Ectodermal cell (in vitro differentiated cells): ENCODE data around the gene GLT8D2.
"Not testable (repeated sequence)": the region's sequence is repeated elsewhere in the genome, so short reads cannot be mapped to it uniquely, and the experiment has no call there.

Experiments
- H3K27ac ChIP-seq: 2 replicates; pipeline ENCODE4 v1.7.0; 2013; ENCODE audit warnings: mild to moderate bottlenecking, low read depth, low read length; ENCODE audit not compliant: insufficient read depth, poor library complexity, severe bottlenecking
- H3K27me3 ChIP-seq: 2 replicates; pipeline ENCODE4 v1.7.0; 2013; ENCODE audit warnings: mild to moderate bottlenecking, low read length; ENCODE audit not compliant: insufficient read depth, control insufficient read depth, poor library complexity, severe bottlenecking
- H3K36me3 ChIP-seq: one replicate; pipeline ENCODE4 v1.7.0; 2013; ENCODE audit warnings: low read length; ENCODE audit not compliant: control insufficient read depth, insufficient read depth
- H3K4me1 ChIP-seq: one replicate; pipeline ENCODE4 v1.7.0; 2013; ENCODE audit warnings: low read length; ENCODE audit not compliant: control insufficient read depth, insufficient read depth
- H3K4me3 ChIP-seq: 2 replicates; pipeline ENCODE4 v1.7.0; 2013; ENCODE audit warnings: low read depth, low read length, control low read depth; ENCODE audit not compliant: insufficient read depth
- H3K9me3 ChIP-seq: 2 replicates; pipeline ENCODE4 v1.7.0; 2013; ENCODE audit warnings: mild to moderate bottlenecking, low read length, moderate library complexity; ENCODE audit not compliant: control insufficient read depth
- WGBS, 2 experiments: methylation state at CpG; one replicate each; pipeline ENCODE4 v1.1.7; 2013; ENCODE audit warnings: missing lambda C conversion rate in 2 of 2; 5-methylcytosine and 5-hydroxymethylcytosine counted together

GLT8D2 gene

DNA sequence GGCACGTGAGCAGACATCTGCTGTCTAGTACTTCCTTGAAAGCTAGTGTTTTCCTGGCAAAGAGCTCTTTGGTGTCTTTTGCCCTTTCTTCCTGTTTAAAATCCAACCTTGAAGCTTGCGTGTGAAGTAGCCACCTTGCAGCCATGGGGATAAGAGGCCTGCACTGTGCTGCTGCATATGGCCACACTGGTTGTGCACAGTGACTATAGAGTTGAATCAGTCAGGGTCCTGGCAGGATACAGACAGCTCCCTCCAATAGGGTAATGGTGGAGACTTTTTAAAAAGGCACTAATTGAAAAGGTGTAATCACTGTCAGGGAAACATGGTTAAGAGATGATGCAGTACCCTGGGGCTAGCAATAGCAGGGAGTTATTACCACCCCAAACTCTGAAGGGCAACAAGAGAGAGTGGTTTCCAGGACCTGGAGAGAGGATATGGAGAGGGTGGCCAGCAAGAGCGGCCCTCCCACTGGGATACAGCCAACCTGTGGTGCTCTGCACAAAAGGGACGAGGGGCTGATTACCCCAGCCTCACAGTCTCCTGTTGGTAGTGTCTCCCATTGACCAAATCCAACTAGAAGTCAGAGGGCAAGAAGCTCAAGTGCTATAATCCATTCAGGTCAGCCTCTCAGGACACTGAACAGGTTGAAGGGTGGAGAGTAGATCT is 4.8 kb upstream of the GLT8D2 start:
- H3K36me3 ChIP-seq: no peaks in the 10 kb centered on the region
- H3K27me3 ChIP-seq: peaks cover 12% of the 10 kb centered on the region
- no peaks in the 10 kb centered on the region for H3K9me3 ChIP-seq
- no peak overlapping the region for H3K27ac ChIP-seq
- H3K4me1 ChIP-seq: no peaks in the 10 kb centered on the region
- 47 to 48% methylated on average over 4 of the region's 4 CpGs for WGBS, 2 experiments
- no peak overlapping the region for H3K4me3 ChIP-seq

DNA sequence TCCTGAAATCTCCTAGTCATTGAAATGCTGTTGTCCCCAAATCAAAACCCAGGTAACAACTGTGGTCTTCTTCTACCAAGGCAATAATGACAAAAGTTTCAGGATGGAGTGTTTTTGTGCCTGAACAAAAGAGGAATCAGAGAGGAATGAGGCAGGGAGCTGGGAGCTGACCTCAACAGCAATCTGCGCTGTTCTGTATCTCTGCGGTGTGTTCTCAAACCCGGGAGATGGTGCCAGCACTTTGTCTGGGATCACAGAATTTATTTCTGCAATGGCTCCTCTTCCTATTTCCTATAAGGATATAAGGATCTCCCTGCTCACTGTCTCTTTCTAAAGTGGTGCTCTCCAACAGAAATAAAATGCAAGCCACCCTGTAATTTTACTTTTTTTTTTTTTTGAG is 449 bp upstream of the GLT8D2 start:
- Histone ChIP-seq H3K4me1 (peaks cover 6% of the 10 kb centered on the region), H3K36me3 (no peaks in the 10 kb centered on the region), H3K27ac (no peak overlapping the region), H3K9me3 (no peaks in the 10 kb centered on the region), H3K4me3 (no peak overlapping the region), H3K27me3 (peaks cover 28% of the 10 kb centered on the region)
- 70 to 72% methylated on average over 3 of the region's 3 CpGs for WGBS, 2 experiments

DNA sequence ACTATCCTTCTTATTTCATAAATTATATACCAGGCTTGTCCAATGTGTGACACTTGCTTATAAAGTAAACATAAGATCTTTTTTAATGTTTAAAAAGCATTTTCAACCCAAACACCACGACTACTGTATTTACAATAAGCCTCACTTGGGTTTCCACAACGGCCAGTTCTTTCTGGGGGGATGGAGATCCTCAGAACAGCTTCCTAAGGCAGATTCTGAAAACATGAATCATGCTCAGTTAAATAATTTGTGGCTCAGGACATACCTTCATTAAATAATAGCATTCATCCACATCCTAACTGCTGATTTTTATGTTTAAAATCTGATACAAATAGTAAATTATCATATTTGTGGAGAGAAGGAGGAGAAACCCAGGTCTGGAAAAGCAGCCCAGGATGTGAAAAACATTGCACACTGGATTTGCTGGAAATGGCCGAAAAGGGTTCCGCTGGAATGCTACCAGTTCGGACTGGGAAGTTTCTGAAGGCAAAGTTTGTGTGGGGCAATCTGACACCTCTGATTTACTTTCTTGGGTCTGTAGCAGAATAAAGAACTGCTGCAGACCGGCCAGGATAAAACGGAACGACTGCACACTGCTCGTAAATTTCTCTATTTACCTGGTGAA is 597 bp downstream of the GLT8D2 start:
- Histone ChIP-seq H3K27me3 (peaks cover 28% of the 10 kb centered on the region), H3K27ac (no peak overlapping the region), H3K4me3 (peak overlapping the region; percentile 36), H3K4me1 (peaks cover 6% of the 10 kb centered on the region), H3K9me3 (no peaks in the 10 kb centered on the region), H3K36me3 (no peaks in the 10 kb centered on the region)
- WGBS, 2 experiments: 31 to 32% methylated on average over 9 of the region's 9 CpGs

DNA sequence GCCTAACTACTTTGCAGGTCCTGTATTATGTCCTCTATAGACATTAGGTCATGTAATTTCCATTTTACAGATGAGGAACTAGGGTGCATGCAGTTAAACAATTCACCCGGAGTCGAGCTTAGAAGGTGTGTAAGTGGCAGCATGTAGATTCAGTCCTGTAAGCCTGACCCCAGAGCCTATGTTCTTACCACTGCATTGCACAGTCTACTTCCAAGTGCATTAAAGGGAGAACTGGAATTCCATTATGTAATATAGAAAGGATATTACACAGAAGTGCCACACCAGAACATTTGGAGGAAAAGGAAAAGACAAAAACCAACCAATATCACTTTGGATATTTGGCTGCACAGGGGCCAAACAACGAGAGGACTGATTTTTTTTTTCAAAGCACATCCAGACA is 1.2 kb downstream of the GLT8D2 start:
- Histone ChIP-seq H3K4me3 (no peak overlapping the region), H3K27ac (no peak overlapping the region)

DNA sequence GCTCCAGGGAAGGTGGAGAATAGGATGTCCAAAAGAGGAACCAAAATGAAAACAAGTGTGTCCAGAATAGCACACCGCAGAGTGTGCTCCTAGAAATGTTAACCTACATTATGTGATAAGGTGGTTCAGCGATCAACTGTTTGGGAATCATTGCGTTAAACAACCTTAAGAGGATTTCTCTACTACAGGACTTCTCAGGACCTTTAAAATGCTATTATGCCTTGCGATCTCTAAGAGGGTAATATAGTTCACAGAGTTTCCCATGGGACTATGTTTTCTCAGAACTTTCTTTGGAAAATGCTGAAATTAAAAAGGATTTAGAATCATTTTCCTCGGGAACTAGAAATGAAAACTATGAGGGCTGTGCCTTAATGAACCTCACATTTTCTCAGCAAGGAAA is 1.8 kb downstream of the GLT8D2 start:
- no peaks in the 10 kb centered on the region for H3K9me3 ChIP-seq
- peaks cover 6% of the 10 kb centered on the region for H3K4me1 ChIP-seq
- no peak overlapping the region for H3K4me3 ChIP-seq
- no peak overlapping the region for H3K27ac ChIP-seq
- WGBS, 2 experiments: 94 to 97% methylated on average over 5 of the region's 5 CpGs
- H3K27me3 ChIP-seq: peaks cover 28% of the 10 kb centered on the region
- H3K36me3 ChIP-seq: no peaks in the 10 kb centered on the region

More for the DNA sequence above, 1.2 kb downstream of the GLT8D2 start:
- Histone ChIP-seq H3K9me3 (no peaks in the 10 kb centered on the region), H3K36me3 (no peaks in the 10 kb centered on the region), H3K4me1 (peaks cover 6% of the 10 kb centered on the region), H3K27me3 (peaks cover 28% of the 10 kb centered on the region)
- WGBS, 2 experiments: 90 to 98% methylated on average over 3 of the region's 3 CpGs

DNA sequence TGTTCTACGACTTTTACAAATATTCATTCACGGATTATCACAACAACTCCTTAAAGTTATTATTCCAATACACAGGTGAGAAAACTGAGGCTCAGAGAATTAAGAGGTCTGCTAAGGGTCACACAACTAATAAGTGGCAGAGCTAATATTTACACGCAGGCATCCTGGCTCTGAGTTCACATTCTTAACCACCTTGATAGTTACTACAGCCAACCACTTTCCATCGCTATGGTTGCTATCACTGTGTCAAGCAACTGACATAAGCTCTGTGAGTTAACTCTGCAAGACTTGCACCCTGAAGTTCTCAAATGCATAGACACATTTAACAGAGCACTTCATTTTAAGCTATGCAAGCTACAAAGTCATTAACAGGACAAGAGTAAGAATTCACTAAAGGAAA is 3.7 kb downstream of the GLT8D2 start:
- no peaks in the 10 kb centered on the region for H3K9me3 ChIP-seq
- 92 to 95% methylated on average over 4 of the region's 4 CpGs for whole genome bisulfite sequencing, 2 experiments
- H3K36me3 ChIP-seq: no peaks in the 10 kb centered on the region
- no peak overlapping the region for H3K4me3 ChIP-seq
- no peak overlapping the region for H3K27ac ChIP-seq
- H3K4me1 ChIP-seq: peaks cover 6% of the 10 kb centered on the region
- H3K27me3 ChIP-seq: peaks cover 28% of the 10 kb centered on the region

DNA sequence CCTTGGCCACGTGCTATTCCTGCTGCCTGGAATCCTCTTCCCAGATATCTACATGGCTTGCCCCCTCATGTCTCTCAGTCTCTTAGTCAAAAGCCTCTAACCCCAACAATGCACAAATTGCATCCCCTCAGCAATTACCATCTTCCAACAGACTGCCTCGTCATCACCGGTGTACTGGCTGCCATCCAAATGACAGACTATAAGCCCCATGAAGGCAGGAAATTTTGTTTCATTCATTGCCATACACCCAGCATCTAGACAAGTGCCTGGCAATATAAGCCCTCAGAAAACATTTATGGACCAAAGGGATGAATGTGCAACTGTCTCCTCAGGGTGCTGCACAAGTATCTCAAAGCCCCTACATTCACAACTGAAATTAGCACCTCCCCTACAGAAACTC is 5.8 kb downstream of the GLT8D2 start:
- Histone ChIP-seq H3K4me1 (peaks cover 6% of the 10 kb centered on the region), H3K36me3 (no peaks in the 10 kb centered on the region), H3K4me3 (no peak overlapping the region), H3K9me3 (no peaks in the 10 kb centered on the region), H3K27ac (no peak overlapping the region), H3K27me3 (peaks cover 10% of the 10 kb centered on the region)
- WGBS, 2 experiments: 91 to 96% methylated on average over 3 of the region's 3 CpGs

DNA sequence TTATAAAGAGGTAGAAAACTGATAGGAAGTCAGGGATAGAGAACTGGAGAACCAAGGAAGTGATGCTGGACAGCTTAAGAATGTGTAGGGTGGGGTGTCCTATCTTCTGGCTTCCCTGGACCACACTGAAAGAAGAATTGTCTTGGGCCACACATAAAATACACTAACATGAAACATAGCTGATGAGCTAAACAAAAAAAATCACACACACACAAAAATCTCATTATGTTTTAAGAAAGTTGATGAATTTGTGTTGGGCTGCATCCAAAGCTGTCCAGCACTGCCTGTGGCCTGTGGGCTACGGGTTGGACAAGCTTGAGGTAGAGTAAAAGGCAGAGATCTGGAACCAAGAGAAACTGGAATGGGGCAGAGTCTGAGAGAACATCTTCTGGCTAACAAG is 7.4 kb downstream of the GLT8D2 start:
- no peak overlapping the region for H3K4me3 ChIP-seq
- H3K9me3 ChIP-seq: no peaks in the 10 kb centered on the region
- WGBS, 2 experiments: 92 to 93% methylated on average over 1 of the region's 1 CpG
- H3K27ac ChIP-seq: no peak overlapping the region
- no peaks in the 10 kb centered on the region for H3K27me3 ChIP-seq
- peaks cover 3% of the 10 kb centered on the region for H3K4me1 ChIP-seq
- no peaks in the 10 kb centered on the region for H3K36me3 ChIP-seq

DNA sequence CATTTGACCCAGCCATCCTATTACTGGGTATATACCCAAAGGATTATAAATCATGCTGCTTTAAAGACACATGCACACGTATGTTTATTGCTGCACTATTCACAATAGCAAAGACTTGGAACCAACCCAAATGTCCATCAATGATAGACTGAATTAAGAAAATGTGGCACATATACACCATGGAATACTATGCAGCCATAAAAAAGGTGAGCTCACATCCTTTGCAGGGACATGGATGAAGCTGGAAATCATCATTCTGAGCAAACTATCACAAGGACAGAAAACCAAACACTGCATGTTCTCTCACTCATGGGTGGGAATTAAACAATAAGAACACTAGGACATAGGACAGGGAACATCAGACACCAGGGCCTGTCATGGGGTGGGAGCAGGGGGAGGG is 10.2 kb downstream of the GLT8D2 start:
- WGBS, 2 experiments: 86 to 93% methylated on average over 1 of the region's 1 CpG
- H3K4me3 ChIP-seq, H3K36me3 ChIP-seq, H3K9me3 ChIP-seq, H3K4me1 ChIP-seq, H3K27ac ChIP-seq, H3K27me3 ChIP-seq: not testable (repeated sequence)

DNA sequence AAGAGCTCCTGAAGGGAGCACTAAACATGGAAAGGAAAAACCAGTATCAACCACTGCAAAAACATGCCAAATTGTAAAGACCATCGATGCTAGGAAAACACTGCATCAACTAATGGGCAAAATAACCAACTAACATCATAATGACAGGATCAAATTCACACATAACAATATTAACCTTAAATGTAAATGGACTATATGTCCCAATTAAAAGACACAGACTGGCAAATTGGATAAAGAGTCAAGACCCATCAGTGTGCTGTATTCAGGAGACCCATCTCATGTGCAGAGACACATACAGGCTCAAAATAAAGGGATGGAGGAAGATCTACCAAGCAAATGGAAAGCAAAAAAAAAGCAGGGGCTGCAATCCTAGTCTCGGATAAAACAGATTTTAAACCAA is 13.8 kb downstream of the GLT8D2 start:
- not testable (repeated sequence) for H3K27ac ChIP-seq, H3K27me3 ChIP-seq, H3K4me3 ChIP-seq, H3K4me1 ChIP-seq, H3K36me3 ChIP-seq, H3K9me3 ChIP-seq
- WGBS, 2 experiments: 94 to 96% methylated on average over 2 of the region's 2 CpGs
